Esophagus (tissue), 2 donors: ENCODE data around the gene GOLGA2. TPM values are rescaled to one million over a fixed set of nuclear protein-coding genes. Genes with fewer than 3 reads are reported as not detected.

ENCODE experiments used
- H3K27ac ChIP-seq, 2 donors: one replicate each; pipeline ENCODE4 v1.5.1; 2013; ENCODE audit warnings: low read depth in 2 of 2, mild to moderate bottlenecking in 2 of 2, inconsistent platforms in 1 of 2, low read length in 1 of 2, moderate library complexity in 1 of 2
- H3K27me3 ChIP-seq, 2 donors: one replicate each; pipeline ENCODE4 v1.6.1; 2013; ENCODE audit warnings: low read length in 2 of 2, control low read depth in 1 of 2, mild to moderate bottlenecking in 1 of 2; ENCODE audit not compliant: insufficient read depth in 2 of 2, control insufficient read depth in 1 of 2
- H3K36me3 ChIP-seq, 2 donors: one replicate each; pipeline ENCODE4 v1.6.1; 2013; ENCODE audit warnings: low read length in 1 of 2; ENCODE audit not compliant: control insufficient read depth in 2 of 2, insufficient read depth in 2 of 2
- H3K4me1 ChIP-seq, 2 donors: one replicate each; pipeline ENCODE4 v1.6.1; 2013; ENCODE audit warnings: low read length in 1 of 2; ENCODE audit not compliant: control insufficient read depth in 2 of 2, insufficient read depth in 2 of 2
- H3K4me3 ChIP-seq, 2 donors: one replicate each; pipeline ENCODE4 v1.5.1; 2013; ENCODE audit warnings: low read length in 2 of 2, mild to moderate bottlenecking in 2 of 2, low read depth in 1 of 2, moderate library complexity in 1 of 2
- H3K9me3 ChIP-seq, 2 donors: one replicate each; pipeline ENCODE4 v1.6.1; 2013; ENCODE audit warnings: mild to moderate bottlenecking in 2 of 2, low read depth in 1 of 2, low read length in 1 of 2, moderate library complexity in 1 of 2; ENCODE audit not compliant: control insufficient read depth in 2 of 2, insufficient read depth in 1 of 2
- WGBS, 2 donors: extraction: QIAGEN DNeasy Blood & Tissue Kit; methylation state at CpG; one replicate each; pipeline ENCODE4 v1.1.7; 2013; 5-methylcytosine and 5-hydroxymethylcytosine counted together
- polyA plus RNA-seq, 2 donors: library from polyadenylated mRNA; stranded (reverse); fragments of 200-250 nt; gene quantifications; one replicate each; pipeline ENCODE4 v1.2.3, GENCODE V29; 2013
- donor health status: healthy with polysubstance abuse.
- donor health status: Bipolar disorder and iron deficiency.

The GOLGA2 gene
- polyA plus RNA-seq, 2 donors, result 63.3 to 114 TPM

GRCh38 chr9:128253140-128253990 is 22.4 kb downstream of the GOLGA2 start:
- H3K27me3 ChIP-seq, result no peaks in the 10 kb centered on the region
- peaks cover 12 to 18% of the 10 kb centered on the region in 2 donors for H3K36me3 ChIP-seq
- H3K27ac ChIP-seq, result peak overlapping the region in 1 of 2 donors; percentile 17
- 67 to 75% methylated on average over 31 of the region's 31 CpGs for WGBS, 2 donors
- H3K4me1 ChIP-seq, result peaks cover 3 to 24% of the 10 kb centered on the region in 2 donors
- H3K9me3 ChIP-seq, result no peaks in the 10 kb centered on the region
- peak overlapping the region in 1 of 2 donors; percentile 1 for H3K4me3 ChIP-seq

GRCh38 chr9:128252317-128253139 is 23.3 kb downstream of the GOLGA2 start:
- 70 to 87% methylated on average over 25 of the region's 25 CpGs for WGBS, 2 donors
- no peak overlapping the region for H3K4me3 ChIP-seq

GRCh38 chr9:128251732-128252100 is 24.1 kb downstream of the GOLGA2 start:
- 80 to 81% methylated on average over 3 of the region's 3 CpGs for WGBS, 2 donors
- Histone ChIP-seq H3K9me3 (no peaks in the 10 kb centered on the region), H3K27me3 (no peaks in the 10 kb centered on the region), H3K4me3 (no peak overlapping the region), H3K4me1 (peaks cover 3 to 24% of the 10 kb centered on the region in 2 donors), H3K36me3 (peaks cover 0 to 2% of the 10 kb centered on the region in 2 donors), H3K27ac (no peak overlapping the region)

More at GRCh38 chr9:128252317-128253139, 23.3 kb downstream of the GOLGA2 start:
- Histone ChIP-seq H3K27ac (no peak overlapping the region), H3K4me1 (peaks cover 3 to 24% of the 10 kb centered on the region in 2 donors), H3K27me3 (no peaks in the 10 kb centered on the region), H3K9me3 (no peaks in the 10 kb centered on the region), H3K36me3 (peaks cover 8 to 10% of the 10 kb centered on the region in 2 donors)

GRCh38 chr9:128250839-128251731 is 24.7 kb downstream of the GOLGA2 start:
- Histone ChIP-seq H3K4me1 (peaks cover 3 to 24% of the 10 kb centered on the region in 2 donors), H3K36me3 (peaks cover 0 to 2% of the 10 kb centered on the region in 2 donors), H3K4me3 (peak overlapping the region; percentile 34 to 42), H3K27me3 (no peaks in the 10 kb centered on the region), H3K27ac (no peak overlapping the region), H3K9me3 (no peaks in the 10 kb centered on the region)
- WGBS, 2 donors, result 27 to 31% methylated on average over 42 to 43 of the region's 43 CpGs

GRCh38 chr9:128249908-128250838 is 25.6 kb downstream of the GOLGA2 start:
- WGBS, 2 donors, result 15 to 20% methylated on average over 61 to 81 of the region's 81 CpGs
- Histone ChIP-seq H3K27me3 (no peaks in the 10 kb centered on the region), H3K9me3 (no peaks in the 10 kb centered on the region), H3K27ac (peak overlapping the region; percentile 50 to 61), H3K4me3 (peak overlapping the region; percentile 34 to 42), H3K4me1 (peaks cover 3 to 24% of the 10 kb centered on the region in 2 donors), H3K36me3 (peaks cover 0 to 2% of the 10 kb centered on the region in 2 donors)

GRCh38 chr9:128249558-128249907 is 26.3 kb downstream of the GOLGA2 start:
- H3K27ac ChIP-seq, result no peak overlapping the region
- no peaks in the 10 kb centered on the region for H3K27me3 ChIP-seq
- H3K4me1 ChIP-seq, result peaks cover 3 to 24% of the 10 kb centered on the region in 2 donors
- 76 to 85% methylated on average over 8 of the region's 8 CpGs for WGBS, 2 donors
- H3K4me3 ChIP-seq, result peak overlapping the region in 1 of 2 donors; percentile 27
- peaks cover 0 to 2% of the 10 kb centered on the region in 2 donors for H3K36me3 ChIP-seq
- H3K9me3 ChIP-seq, result no peaks in the 10 kb centered on the region

GRCh38 chr9:128247226-128247803 is 28.5 kb downstream of the GOLGA2 start:
- H3K27ac ChIP-seq, result no peak overlapping the region
- H3K4me1 ChIP-seq, result peaks cover 3 to 17% of the 10 kb centered on the region in 2 donors
- no peaks in the 10 kb centered on the region for H3K27me3 ChIP-seq
- H3K4me3 ChIP-seq, result no peak overlapping the region
- H3K9me3 ChIP-seq, result no peaks in the 10 kb centered on the region
- 70 to 78% methylated on average over 5 of the region's 5 CpGs for WGBS, 2 donors
- H3K36me3 ChIP-seq, result no peaks in the 10 kb centered on the region

GRCh38 chr9:128246471-128246870 is 29.3 kb downstream of the GOLGA2 start:
- Histone ChIP-seq H3K27me3 (no peaks in the 10 kb centered on the region), H3K9me3 (no peaks in the 10 kb centered on the region), H3K36me3 (no peaks in the 10 kb centered on the region), H3K27ac (peak overlapping the region in 1 of 2 donors; percentile 3), H3K4me3 (no peak overlapping the region), H3K4me1 (peaks cover 3 to 15% of the 10 kb centered on the region in 2 donors)
- WGBS, 2 donors, result 68 to 71% methylated on average over 2 of the region's 2 CpGs
